Naive thymus-derived CD4-positive, alpha-beta T cell (primary cell): ENCODE measurements around the gene OSM. TPM values are rescaled to one million over a fixed set of nuclear protein-coding genes. Genes with fewer than 3 reads are reported as not detected.

Experiments
- ATAC-seq: fragments of 150-1000 bp; cut with Tn5 transposase; 2 replicates; pipeline ENCODE4 v1.10.0; 2021; ENCODE audit warnings: mild to moderate bottlenecking, moderate library complexity
- CTCF ChIA-PET: fragments of 350-600 bp; sonication (Branson Sonifier 250); formaldehyde crosslinking; loops from one replicate; lab custom pipeline; 2021; ENCODE audit warnings: antibody characterized with exemption; lab: Charles Lee
- POLR2A ChIA-PET: fragments of 350-600 bp; sonication (Branson Sonifier 250); formaldehyde crosslinking; loops from one replicate; lab custom pipeline; 2021; ENCODE audit warnings: antibody characterized with exemption, inconsistent platforms; lab: Charles Lee
- DNase-seq, 9 donors: peaks; one replicate each; pipeline versions ENCODE4 v3.0.0 to v3.0.0-alpha.2; 2020 to 2022; ENCODE audit warnings: mixed read lengths in 1 of 9
- H3K27ac ChIP-seq: one replicate; pipeline ENCODE4 v1.7.0; 2013; ENCODE audit warnings: mild to moderate bottlenecking, low read depth, low read length, moderate library complexity
- H3K27me3 ChIP-seq, 2 donors: one replicate each; pipeline ENCODE4 v1.7.0; 2013; ENCODE audit warnings: low read length in 2 of 2, mild to moderate bottlenecking in 2 of 2, moderate library complexity in 2 of 2; ENCODE audit not compliant: control insufficient read depth in 2 of 2, insufficient read depth in 2 of 2
- H3K36me3 ChIP-seq, 3 experiments: 1 replicate in 2 of 3; 2 replicates in 1 of 3; pipeline ENCODE4 v1.7.0; 2013; ENCODE audit warnings: low read length in 3 of 3, mild to moderate bottlenecking in 3 of 3, moderate library complexity in 1 of 3; ENCODE audit not compliant: insufficient read depth in 3 of 3, control insufficient read depth in 2 of 3
- H3K4me1 ChIP-seq, 2 donors: one replicate each; pipeline ENCODE4 v1.7.0; 2013; ENCODE audit warnings: low read length in 2 of 2, mild to moderate bottlenecking in 2 of 2, moderate library complexity in 1 of 2; ENCODE audit not compliant: control insufficient read depth in 2 of 2, insufficient read depth in 2 of 2
- H3K4me3 ChIP-seq: 2 replicates; pipeline ENCODE4 v1.7.0; 2013; ENCODE audit warnings: mild to moderate bottlenecking, low read length
- H3K9me3 ChIP-seq, 3 experiments: 1 replicate in 2 of 3; 2 replicates in 1 of 3; pipeline ENCODE4 v1.7.0; 2013; ENCODE audit warnings: low read length in 3 of 3; ENCODE audit not compliant: control insufficient read depth in 2 of 3
- H3K27ac Mint-ChIP-seq, 9 donors: one replicate each; pipeline ENCODE4 v1.8.0; 2020 to 2022; ENCODE audit warnings: mixed read lengths in 9 of 9, mild to moderate bottlenecking in 8 of 9, moderate library complexity in 5 of 9, inconsistent platforms in 2 of 9
- H3K27me3 Mint-ChIP-seq, 5 donors: one replicate each; pipeline ENCODE4 v1.8.0; 2021 to 2022; ENCODE audit warnings: mixed read lengths in 5 of 5, mild to moderate bottlenecking in 1 of 5
- H3K36me3 Mint-ChIP-seq, 5 donors: one replicate each; pipeline ENCODE4 v1.8.0; 2020 to 2022; ENCODE audit warnings: mixed read lengths in 5 of 5, mild to moderate bottlenecking in 3 of 5, inconsistent platforms in 1 of 5
- H3K4me1 Mint-ChIP-seq, 7 donors: one replicate each; pipeline ENCODE4 v1.8.0; 2020 to 2022; ENCODE audit warnings: mixed read lengths in 7 of 7, mild to moderate bottlenecking in 3 of 7, inconsistent platforms in 1 of 7
- H3K4me3 Mint-ChIP-seq, 10 donors: one replicate each; pipeline ENCODE4 v1.8.0; 2020 to 2022; ENCODE audit warnings: mild to moderate bottlenecking in 10 of 10, mixed read lengths in 10 of 10, moderate library complexity in 6 of 10, inconsistent platforms in 2 of 10
- H3K9me3 Mint-ChIP-seq, 11 donors: one replicate each; pipeline ENCODE4 v1.8.0; 2020 to 2022; ENCODE audit warnings: mixed read lengths in 11 of 11, mild to moderate bottlenecking in 4 of 11, inconsistent platforms in 1 of 11, moderate library complexity in 1 of 11
- intact Hi-C, 2 donors: fragments of 100-400 bp; cut with micrococcal nuclease; formaldehyde crosslinking; loops; one replicate each; pipeline ENCODE4 v1.15.1; 2023
- polyA plus RNA-seq, 2 donors: library from polyadenylated mRNA; unstranded; fragments of 300-500 nt; fragmentation: Illumina TruSeq; gene quantifications; one replicate each; pipeline ENCODE4 v1.2.3, GENCODE V29; 2021
- total RNA-seq, 6 experiments: library from RNA in 5 of 6; stranded (reverse) in 5 of 6; gene quantifications; 1 replicate in 5 of 6; 2 replicates in 1 of 6; pipeline ENCODE4 v1.2.3 and lab custom pipeline; 2021 to 2026

OSM gene
- total and polyA plus RNA-seq, 7 experiments from 2014 or later: 0.49 to 158 (median 6.3) TPM

DNA sequence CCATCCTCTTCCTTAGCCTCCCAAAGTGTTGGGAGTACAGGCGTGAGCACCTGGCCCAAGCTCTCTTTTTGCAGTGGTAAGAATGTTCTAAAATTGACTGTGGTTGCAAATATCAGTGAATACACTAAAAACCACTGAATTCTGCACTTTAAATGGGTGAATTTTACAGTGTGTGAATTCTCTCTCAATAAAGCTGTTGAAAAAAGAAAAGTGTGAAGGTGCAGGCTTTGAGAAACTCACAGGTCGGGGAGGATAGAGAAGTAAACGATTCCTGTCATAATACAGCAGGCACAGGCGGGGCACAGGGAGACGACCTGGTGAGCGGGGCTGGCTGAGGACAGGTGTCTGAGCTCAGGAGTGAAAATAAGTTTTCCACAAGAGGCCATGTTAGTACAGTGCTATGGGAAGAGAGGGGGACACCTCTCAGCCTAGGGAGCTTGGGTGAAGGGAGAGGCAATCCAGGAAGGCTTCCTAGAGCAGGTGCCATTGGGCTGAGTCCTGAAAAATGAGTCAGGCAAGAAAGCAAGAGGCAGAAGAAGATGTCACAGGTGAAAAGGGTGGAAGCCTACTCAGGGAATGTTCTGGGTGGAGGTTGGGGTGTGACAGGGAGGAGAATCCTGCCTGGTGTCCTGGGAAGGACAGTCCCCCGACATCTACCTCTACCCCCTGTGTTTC lies 46.2 kb downstream of the OSM start:
- DNase-seq: no peak
- Histone ChIP-seq H3K9me3 (no peaks in the 10 kb centered on the region), H3K4me1 (peaks cover 29 to 33% of the 10 kb centered on the region in 2 donors), H3K27ac (peak overlapping the region; percentile 55), H3K4me3 (peak overlapping the region; percentile 60), H3K36me3 (no peaks in the 10 kb centered on the region), H3K27me3 (no peaks in the 10 kb centered on the region)
- H3K9me3 Mint-ChIP-seq: peaks cover 0 to 4% (median 0%) of the 10 kb centered on the region in 11 donors
- no peak for ATAC-seq
- POLR2A ChIA-PET: interaction anchor here (0.6 kb wide), 1 partner anchor 588 kb away, joined by 3 read pairs; no protein-coding TSS in a partner anchor
- peaks cover 0 to 5% (median 0%) of the 10 kb centered on the region in 5 donors for H3K36me3 Mint-ChIP-seq
- intact Hi-C loops: loop anchor here (2.0 to 10.0 kb wide), 3 partner anchors 24 to 46 kb away; partner anchors contain the start of gene LIF (in 1 of the 2)
- H3K4me1 Mint-ChIP-seq: peaks cover 41 to 85% (median 53%) of the 10 kb centered on the region in 7 donors
- H3K27ac Mint-ChIP-seq: peak overlapping the region; percentile 76 to 97 (median 92)
- H3K27me3 Mint-ChIP-seq: no peaks in the 10 kb centered on the region
- peak overlapping the region; percentile 63 to 86 (median 80) for H3K4me3 Mint-ChIP-seq
- CTCF ChIA-PET: no interaction called here

DNA sequence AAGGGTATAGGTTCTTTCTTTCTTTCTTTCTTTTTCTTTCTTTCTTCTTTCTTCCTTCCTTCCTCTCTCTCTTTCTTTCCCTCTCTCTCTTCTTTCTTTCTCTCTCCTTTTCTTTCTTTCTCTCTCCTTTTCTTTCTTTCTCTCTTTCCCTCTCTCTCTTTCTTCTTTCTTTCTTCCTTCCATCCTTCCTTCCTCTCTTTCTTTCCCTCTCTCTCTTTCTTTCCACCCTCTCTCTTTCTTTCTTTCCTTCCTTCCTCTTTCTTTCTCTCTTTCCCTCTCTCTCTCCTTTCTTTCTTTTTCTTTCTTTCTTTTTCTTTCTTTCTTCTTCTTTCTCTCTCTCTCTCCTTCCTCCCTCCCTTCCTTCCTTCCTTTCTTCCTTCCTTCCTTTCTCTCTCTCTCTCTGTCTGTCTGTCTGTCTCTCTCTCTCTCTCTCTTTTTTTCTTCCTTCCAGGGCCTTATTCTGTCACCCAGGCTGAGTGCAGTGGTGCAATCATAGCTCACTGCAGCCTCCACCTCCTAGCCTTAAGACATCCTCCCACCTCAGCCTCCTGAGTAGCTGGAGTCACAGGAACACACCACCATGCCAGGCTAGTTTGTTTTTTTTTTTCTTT lies 46.9 kb downstream of the OSM start:
- intact Hi-C loops: loop anchor here (2.0 to 10.0 kb wide), 3 partner anchors 23 to 45 kb away; partner anchors contain the start of gene LIF (in 1 of the 2)
- H3K36me3 ChIP-seq: no peaks in the 10 kb centered on the region
- DNase-seq (no peak), ATAC-seq (no peak)
- Mint-ChIP-seq H3K27ac (peak overlapping the region in 8 of 9 donors; percentile 76 to 97 (median 92)), H3K4me3 (peak overlapping the region; percentile 63 to 86 (median 80)), H3K36me3 (peaks cover 0 to 2% (median 0%) of the 10 kb centered on the region in 5 donors), H3K9me3 (peaks cover 0 to 4% (median 0%) of the 10 kb centered on the region in 11 donors), H3K27me3 (no peaks in the 10 kb centered on the region), H3K4me1 (peaks cover 37 to 85% (median 51%) of the 10 kb centered on the region in 7 donors)
- ChIA-PET CTCF (no interaction called here), POLR2A (interaction anchor here (0.6 kb wide), 1 partner anchor 587 kb away, joined by 3 read pairs; no protein-coding TSS in a partner anchor)
- H3K9me3 ChIP-seq: no peaks in the 10 kb centered on the region
- no peak overlapping the region for H3K4me3 ChIP-seq
- peaks cover 25 to 33% of the 10 kb centered on the region in 2 donors for H3K4me1 ChIP-seq
- no peaks in the 10 kb centered on the region for H3K27me3 ChIP-seq
- no peak overlapping the region for H3K27ac ChIP-seq

DNA sequence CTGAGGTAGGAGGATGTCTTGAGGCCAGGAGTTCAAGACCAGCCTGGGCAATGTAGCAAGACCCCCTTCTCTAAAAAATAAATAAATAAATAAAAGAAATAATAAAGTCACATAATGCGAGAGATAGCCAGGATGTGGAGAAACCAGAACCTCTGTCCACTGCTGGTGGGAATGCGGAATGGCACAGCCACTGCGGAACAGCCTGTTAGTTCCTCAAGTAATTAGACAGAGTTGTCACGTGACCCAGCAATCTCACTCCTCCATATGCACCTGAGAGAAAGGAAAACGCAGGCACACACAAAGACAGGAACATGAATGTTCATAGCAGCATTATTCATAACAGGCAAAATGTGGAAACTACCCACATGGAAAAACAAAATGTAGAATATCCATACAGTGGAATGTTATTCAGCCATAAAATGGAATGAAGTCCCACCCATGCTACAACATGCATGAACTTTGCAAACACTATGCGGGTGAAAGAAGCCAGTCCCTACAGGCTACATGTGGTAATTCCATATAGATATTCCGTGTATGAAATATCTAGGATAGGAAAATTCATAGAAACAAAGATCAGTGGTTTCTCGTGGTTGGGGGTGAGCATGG lies 47.5 kb downstream of the OSM start:
- H3K27ac ChIP-seq: no peak overlapping the region
- peaks cover 36 to 85% (median 56%) of the 10 kb centered on the region in 7 donors for H3K4me1 Mint-ChIP-seq
- H3K4me1 ChIP-seq: peaks cover 19 to 33% of the 10 kb centered on the region in 2 donors
- no peaks in the 10 kb centered on the region for H3K27me3 ChIP-seq
- no peaks in the 10 kb centered on the region for H3K27me3 Mint-ChIP-seq
- H3K9me3 ChIP-seq: no peaks in the 10 kb centered on the region
- DNase-seq (no peak), ATAC-seq (no peak)
- H3K4me3 ChIP-seq: no peak overlapping the region
- intact Hi-C loops: no loop called here
- H3K36me3 ChIP-seq: no peaks in the 10 kb centered on the region
- H3K27ac Mint-ChIP-seq: peak overlapping the region in 7 of 9 donors; percentile 21 to 97 (median 87)
- peaks cover 0 to 4% (median 0%) of the 10 kb centered on the region in 11 donors for H3K9me3 Mint-ChIP-seq
- peaks cover 0 to 2% (median 0%) of the 10 kb centered on the region in 5 donors for H3K36me3 Mint-ChIP-seq
- CTCF ChIA-PET: no interaction called here
- peak overlapping the region in 5 of 10 donors; percentile 17 to 78 (median 39) for H3K4me3 Mint-ChIP-seq
- POLR2A ChIA-PET: interaction anchor here (0.8 kb wide), 1 partner anchor 26 kb away, joined by 3 read pairs; no protein-coding TSS in a partner anchor

DNA sequence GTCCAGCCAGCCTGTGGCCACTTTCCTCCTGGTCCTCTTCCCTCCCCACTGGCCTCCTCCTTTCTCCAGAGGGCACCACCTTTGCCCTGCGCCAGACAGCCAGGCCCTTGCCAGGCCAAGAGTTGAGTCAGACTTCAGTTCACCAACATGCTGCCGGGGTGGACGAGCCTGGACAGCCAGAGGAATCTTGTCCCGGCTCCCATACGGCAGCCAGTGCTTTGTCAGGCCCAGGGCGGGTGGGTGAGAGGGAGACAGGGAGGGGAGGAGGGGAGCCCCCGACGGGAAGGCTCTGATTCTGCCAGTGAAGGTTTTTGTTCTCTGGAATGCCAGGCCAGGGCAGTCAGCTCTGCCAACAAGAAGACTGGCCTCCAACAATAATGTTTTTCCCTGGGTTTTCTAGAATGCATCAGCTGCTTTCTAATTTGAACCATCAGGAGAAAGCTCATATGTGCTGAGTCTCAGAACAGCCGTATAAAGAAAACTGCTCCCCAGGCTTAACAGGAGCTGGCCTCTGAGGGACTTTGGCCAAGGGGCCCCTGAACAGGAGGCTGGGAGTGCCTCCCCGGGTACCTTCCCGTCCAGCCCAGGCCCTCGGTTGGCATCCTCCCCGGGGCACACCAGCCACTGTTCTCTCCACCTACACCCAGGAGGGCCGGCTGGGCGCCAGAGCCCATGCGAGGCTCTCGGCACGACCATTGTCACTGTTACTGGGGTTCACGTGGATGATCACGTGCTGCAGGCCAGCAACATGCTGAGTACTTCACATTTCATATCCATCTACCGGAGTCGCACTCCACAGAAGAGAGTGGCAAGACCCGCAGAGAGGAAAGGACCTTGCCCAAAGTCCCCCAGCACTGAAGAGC lies 48.7 kb downstream of the OSM start:
- peak overlapping the region in 5 of 9 donors; percentile 22 to 67 (median 38) for H3K27ac Mint-ChIP-seq
- H3K9me3 Mint-ChIP-seq: peaks cover 0 to 4% (median 0%) of the 10 kb centered on the region in 11 donors
- CTCF ChIA-PET: interaction anchor here (0.6 kb wide), 1 partner anchor 10 kb away, joined by 3 read pairs; no protein-coding TSS in a partner anchor

DNA sequence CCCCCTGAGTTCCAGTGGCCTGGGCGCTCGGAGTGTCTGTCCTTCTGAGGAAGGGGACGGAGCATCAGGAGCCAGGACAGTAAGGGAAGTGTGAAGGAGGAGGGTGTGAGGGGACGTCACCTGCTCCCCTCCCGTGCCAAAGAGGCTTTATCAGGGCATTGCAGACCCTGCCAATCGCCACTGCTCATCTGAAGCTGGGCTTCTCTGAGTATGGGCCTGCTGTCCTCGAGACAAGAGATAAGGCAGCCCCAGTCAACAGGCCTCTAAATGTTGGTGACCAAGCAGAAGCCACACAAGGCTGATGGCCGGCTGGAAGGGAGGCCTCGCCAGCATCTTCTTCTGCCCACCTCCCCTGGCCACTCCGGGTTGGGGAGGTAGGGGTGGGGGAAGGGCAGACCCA lies 49.9 kb downstream of the OSM start:
- intact Hi-C loops: no loop called here
- H3K4me3 Mint-ChIP-seq: no peak overlapping the region
- Histone ChIP-seq H3K36me3 (no peaks in the 10 kb centered on the region), H3K4me3 (no peak overlapping the region), H3K27me3 (no peaks in the 10 kb centered on the region), H3K27ac (no peak overlapping the region), H3K9me3 (no peaks in the 10 kb centered on the region), H3K4me1 (peaks cover 19 to 26% of the 10 kb centered on the region in 2 donors)
- CTCF ChIA-PET: no interaction called here
- peaks cover 0 to 4% (median 0%) of the 10 kb centered on the region in 11 donors for H3K9me3 Mint-ChIP-seq
- no peak for ATAC-seq
- no peak for DNase-seq
- POLR2A ChIA-PET: no interaction called here
- peaks cover 35 to 77% (median 47%) of the 10 kb centered on the region in 7 donors for H3K4me1 Mint-ChIP-seq
- H3K27ac Mint-ChIP-seq: peak overlapping the region in 1 of 9 donors; percentile 66
- H3K36me3 Mint-ChIP-seq: peaks cover 0 to 2% (median 0%) of the 10 kb centered on the region in 5 donors
- no peaks in the 10 kb centered on the region for H3K27me3 Mint-ChIP-seq

More for the DNA sequence above, 48.7 kb downstream of the OSM start:
- no peaks in the 10 kb centered on the region for H3K27me3 ChIP-seq
- H3K27ac ChIP-seq: no peak overlapping the region
- Mint-ChIP-seq H3K4me3 (no peak overlapping the region), H3K36me3 (peaks cover 0 to 2% (median 0%) of the 10 kb centered on the region in 5 donors), H3K27me3 (no peaks in the 10 kb centered on the region), H3K4me1 (peaks cover 36 to 82% (median 53%) of the 10 kb centered on the region in 7 donors)
- H3K9me3 ChIP-seq: no peaks in the 10 kb centered on the region
- intact Hi-C loops: no loop called here
- POLR2A ChIA-PET: interaction anchor here (0.8 kb wide), 1 partner anchor 27 kb away, joined by 3 read pairs; no protein-coding TSS in a partner anchor
- H3K36me3 ChIP-seq: no peaks in the 10 kb centered on the region
- no peak overlapping the region for H3K4me3 ChIP-seq
- no peak for ATAC-seq
- peaks cover 19 to 33% of the 10 kb centered on the region in 2 donors for H3K4me1 ChIP-seq
- no peak for DNase-seq
